Breast epithelium (tissue), 4 donors: ENCODE results near the gene PAX4. TPM values are rescaled to one million over a fixed set of nuclear protein-coding genes. Genes with fewer than 3 reads are reported as not detected.

Source experiments
- DNase-seq, 2 donors: peaks; one replicate each; pipeline ENCODE4 v3.0.0-alpha.2; 2019; ENCODE audit warnings: low spot score in 2 of 2
- H3K27ac ChIP-seq, 2 donors: fragments of 200-600 bp; sonication (generic) in 1 of 2; one replicate each; pipeline ENCODE4 v1.5.1; 2016 to 2019; ENCODE audit warnings: mild to moderate bottlenecking in 1 of 2
- H3K27me3 ChIP-seq, 2 donors: fragments of 200-600 bp; sonication (generic) in 1 of 2; one replicate each; pipeline versions ENCODE4 v1.5.1 to v1.6.0; 2017 to 2019; ENCODE audit warnings: control low read depth in 1 of 2, mild to moderate bottlenecking in 1 of 2
- H3K36me3 ChIP-seq: fragments of 200-600 bp; one replicate; pipeline ENCODE4 v1.5.1; 2019
- H3K4me1 ChIP-seq, 2 donors: fragments of 200-600 bp; sonication (generic); one replicate each; pipeline ENCODE4 v1.5.1; 2016 to 2019; ENCODE audit warnings: control low read depth in 1 of 2
- H3K4me3 ChIP-seq, 3 donors: fragments of 200-600 bp; sonication (generic); 1 replicate in 2 of 3; 2 replicates in 1 of 3; pipeline ENCODE4 v1.5.1; 2016 to 2019; ENCODE audit warnings: mild to moderate bottlenecking in 3 of 3, moderate library complexity in 2 of 3
- H3K9me3 ChIP-seq, 2 donors: fragments of 200-600 bp; sonication (generic) in 1 of 2; one replicate each; pipeline ENCODE4 v1.5.1; 2016 to 2019; ENCODE audit warnings: control low read depth in 1 of 2
- CTCF ChIP-seq, 3 donors: fragments of 450-650 bp; IDR thresholded peaks; one replicate each; pipeline ENCODE4 v1.5.1; 2016 to 2017; ENCODE audit warnings: antibody characterized with exemption in 3 of 3, mild to moderate bottlenecking in 3 of 3, moderate library complexity in 3 of 3
- POLR2A ChIP-seq: fragments of 450-650 bp; IDR thresholded peaks from one replicate; pipeline ENCODE4 v1.6.1; 2016; ENCODE audit warnings: antibody characterized with exemption, mild to moderate bottlenecking, moderate library complexity
- POLR2AphosphoS5 ChIP-seq, 3 donors: sonication (generic); formaldehyde crosslinking; IDR thresholded peaks; one replicate each; pipeline ENCODE4 v1.6.1; 2017; ENCODE audit warnings: antibody characterized with exemption in 3 of 3
- intact Hi-C: fragments of 100-400 bp; cut with DNase I; formaldehyde crosslinking; loops from one replicate; pipeline ENCODE4 v1.15.1; 2023; ENCODE audit warnings: low total_unique reads
- total RNA-seq, 3 donors: library from RNA; depleted of rRNA; stranded (reverse); fragments of >200 nt; gene quantifications; one replicate each; pipeline ENCODE4 v1.1.0, GENCODE V29; 2016

PAX4 gene
- total RNA-seq, 3 donors from 2014 or later = not detected

DNA sequence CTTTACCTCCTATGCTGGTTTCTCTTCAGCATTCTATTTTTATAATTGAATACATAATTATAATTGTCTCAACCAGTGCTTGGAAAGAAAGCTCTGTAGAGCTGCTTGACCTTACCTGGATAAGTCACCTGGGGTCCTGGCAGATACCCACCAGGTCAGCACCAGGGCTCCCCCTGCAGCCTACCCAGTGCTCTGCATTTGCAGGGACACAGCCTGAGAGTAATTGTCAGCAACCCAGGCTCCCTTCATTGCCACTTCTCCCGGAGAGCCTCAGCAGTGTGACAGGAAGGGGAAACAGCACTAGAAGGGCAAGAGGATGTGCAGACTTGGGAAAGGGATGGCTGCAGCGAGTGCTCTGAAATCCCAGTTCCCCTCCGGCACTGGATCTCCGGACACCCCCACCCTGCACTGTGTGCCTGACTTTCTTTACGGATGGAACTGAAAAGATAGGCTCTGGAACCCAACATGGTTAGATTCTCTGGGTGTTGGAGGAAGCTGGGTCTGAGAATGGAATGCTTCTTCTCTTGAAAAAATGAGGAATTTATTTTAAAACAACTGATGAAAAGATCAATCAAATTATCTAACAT is 11.4 kb upstream of the PAX4 start:
- Histone ChIP-seq H3K9me3 (no peaks in the 10 kb centered on the region), H3K4me3 (no peak overlapping the region), H3K27ac (no peak overlapping the region), H3K36me3 (no peaks in the 10 kb centered on the region), H3K4me1 (no peaks in the 10 kb centered on the region), H3K27me3 (no peaks in the 10 kb centered on the region)
- TF ChIP-seq POLR2A (no peak), POLR2AphosphoS5 (IDR thresholded peaks at IDR 0.05) (no peak), CTCF (IDR thresholded peaks at IDR 0.05) (no peak)
- intact Hi-C loops = no loop called here
- no peak for DNase-seq

- Histone ChIP-seq H3K27ac (no peak overlapping the region), H3K4me1 (no peaks in the 10 kb centered on the region), H3K27me3 (no peaks in the 10 kb centered on the region), H3K9me3 (no peaks in the 10 kb centered on the region), H3K36me3 (no peaks in the 10 kb centered on the region), H3K4me3 (no peak overlapping the region)
- TF ChIP-seq POLR2A = no peak
- no peak for TF ChIP-seq CTCF (IDR thresholded peaks at IDR 0.05)
- TF ChIP-seq POLR2AphosphoS5 (IDR thresholded peaks at IDR 0.05) = no peak
- intact Hi-C loops = no loop called here
- DNase-seq = no peak
These were observed 10.5 kb upstream of the PAX4 start for GRCh38 chr7:127628445-127628844.

- Histone ChIP-seq H3K9me3 (no peaks in the 10 kb centered on the region), H3K4me1 (no peaks in the 10 kb centered on the region), H3K36me3 (no peaks in the 10 kb centered on the region), H3K4me3 (no peak overlapping the region), H3K27me3 (peaks cover under 1 to 7% of the 10 kb centered on the region in 2 donors), H3K27ac (no peak overlapping the region)
- no peak for TF ChIP-seq CTCF (IDR thresholded peaks at IDR 0.05)
- TF ChIP-seq POLR2AphosphoS5 (IDR thresholded peaks at IDR 0.05) = no peak
- no peak for TF ChIP-seq POLR2A
- intact Hi-C loops = no loop called here
- DNase-seq = no peak
These were observed 7.4 kb upstream of the PAX4 start for GRCh38 chr7:127625331-127625730.

GRCh38 chr7:127620406-127621233 is 2.7 kb upstream of the PAX4 start:
- intact Hi-C loops = no loop called here
- H3K27me3 ChIP-seq = peaks cover 3 to 47% of the 10 kb centered on the region in 2 donors

More at GRCh38 chr7:127620406-127621233, 2.7 kb upstream of the PAX4 start:
- Histone ChIP-seq H3K27ac (no peak overlapping the region), H3K4me1 (no peaks in the 10 kb centered on the region), H3K36me3 (no peaks in the 10 kb centered on the region), H3K4me3 (no peak overlapping the region), H3K9me3 (no peaks in the 10 kb centered on the region)
- no peak for DNase-seq
- TF ChIP-seq POLR2A (no peak), CTCF (IDR thresholded peaks at IDR 0.05) (no peak), POLR2AphosphoS5 (IDR thresholded peaks at IDR 0.05) (no peak)
